ENCODE measurements around the gene PDP2.

GRCh38 chr16:66928702-66929388, 48.5 kb downstream of the PDP2 start:
- TF ChIP-seq CTCF (IDR thresholded peaks at IDR 0.05 in 8 of 11, conservative IDR thresholded peaks at IDR 0.05 in 3 of 11) (peak in 2 of 11 experiments; percentile 9 to 13), POLR2AphosphoS5 (IDR thresholded peaks at IDR 0.05) (no peak), POLR2A (IDR thresholded peaks at IDR 0.05) (no peak)
